ENCODE data around the gene JOSD1. TPM values are rescaled to one million over a fixed set of nuclear protein-coding genes. Genes with fewer than 3 reads are reported as not detected.

Gene JOSD1
- total and polyA plus RNA-seq, 2 of the 4 experiments (the other 2 are of a cell fraction) = 30.2 to 35.8 TPM

GRCh38 chr22:38700270-38700788 is 414 bp downstream of the JOSD1 start:
- TF ChIP-seq ELK1 (IDR thresholded peaks at IDR 0.05; ENCODE audit: borderline replicate concordance, low read depth, low read length) (no peak), CHD1 (IDR thresholded peaks at IDR 0.05; ENCODE audit: low read depth, low read length) (peak; percentile 55; the same call in 1 of the 2 replicates)
- Histone ChIP-seq H3K9me3 (ENCODE audit: control insufficient read depth, insufficient read depth, low read length) (no peaks in the 10 kb centered on the region), H2AK5ac (ENCODE audit: low read depth, low read length) (peak overlapping the region; percentile 100), H2BK5ac (ENCODE audit: low read depth, low read length, poor library complexity, severe bottlenecking) (peak overlapping the region; percentile 88), H4K20me1 (ENCODE audit: insufficient read depth, low read length) (peaks cover 13% of the 10 kb centered on the region; the same call in 1 of the 2 replicates), H3K23ac (ENCODE audit: low read depth, low read length) (peak overlapping the region; percentile 80), H2AFZ (replicated peaks; ENCODE audit: low read length, poor library complexity) (peak overlapping the region; percentile 98), H3K79me1 (ENCODE audit: low read depth in 1 of 2, low read length in 2 of 2) (peaks cover 18 to 47% of the 10 kb centered on the region in 2 experiments), H2AK9ac (replicated peaks; ENCODE audit: low read depth, low read length, poor library complexity) (peak overlapping the region; percentile 98), H3K56ac (ENCODE audit: extremely low read depth, insufficient read depth, low read length) (peak overlapping the region; percentile 93), H3K14ac (replicated peaks; ENCODE audit: low read depth, low read length) (peak overlapping the region; percentile 92), H3K4me3 (ENCODE audit: insufficient read depth, low read depth, low read length) (peak overlapping the region; percentile 96), H2BK120ac (ENCODE audit: low read depth, low read length) (peak overlapping the region; percentile 42), H3K9me1 (ENCODE audit: insufficient read depth, low read length) (peaks cover 22% of the 10 kb centered on the region), H4K5ac (ENCODE audit: low read depth, low read length) (peak overlapping the region; percentile 71), H3K27ac (ENCODE audit: insufficient read depth, low read length) (peak overlapping the region; percentile 97), H2BK15ac (ENCODE audit: low read depth, low read length) (no peak overlapping the region; the same call in 2 of the 3 replicates), H3K4me2 (ENCODE audit: low read depth, low read length) (peak overlapping the region; percentile 100), H3K9ac (ENCODE audit: low read depth, low read length) (peak overlapping the region; percentile 99), H2BK20ac (ENCODE audit: low read depth, low read length) (0 out of 2 replicates have a peak overlapping the region, but pooled peaks have one; percentile 27), H3K4ac (ENCODE audit: low read depth, low read length) (peak overlapping the region; percentile 92), H4K8ac (ENCODE audit: low read depth in 2 of 2, low read length in 2 of 2) (peak overlapping the region; percentile 92 to 96), H3K36me3 (ENCODE audit: control insufficient read depth, insufficient read depth, low read length) (peaks cover 2% of the 10 kb centered on the region; the same call in 1 of the 2 replicates), H3K27me3 (ENCODE audit: control insufficient read depth, insufficient read depth, low read length) (no peaks in the 10 kb centered on the region), H4K91ac (ENCODE audit: insufficient read depth, low read depth, low read length) (peak overlapping the region; percentile 95), H3K4me1 (ENCODE audit: control insufficient read depth, insufficient read depth, low read length) (peaks cover 13% of the 10 kb centered on the region), H3K18ac (ENCODE audit: low read depth, low read length) (peak overlapping the region; percentile 84)
- ChIA-PET POLR2A (ENCODE audit: unreplicated experiment) (interaction anchor here (0.6 kb wide), 1 partner anchor 506 kb away, joined by 5 read pairs; no protein-coding TSS in a partner anchor), CTCF (interaction anchor here (0.9 to 1.1 kb wide), 2 partner anchors 18 to 648 kb away, joined by 3 read pairs; partner anchors contain the start of gene TOMM22)
- BruUV-seq (replicated peaks) = no TSS peak
- intact Hi-C loops (cut with micrococcal nuclease) (loop anchor here (10.0 kb wide), 1 partner anchor 646 kb away; the partner anchor contains the start of gene PICK1), dilution Hi-C loops (cut with HindIII; ENCODE audit: low sequenced_read_pairs, unreplicated experiment) (no loop called here), in situ Hi-C loops (cut with MboI; ENCODE audit: low sequenced_read_pairs) (no loop called here)
- 0% methylated on average over 17 of the region's 57 CpGs; no CpG with 5 or more reads in 1 of the 2 experiments for WGBS, 2 experiments (ENCODE audit: extremely low coverage in 2 of 2, insufficient read length in 1 of 2)
- DNase-seq (no peak), ATAC-seq (ENCODE audit: low read depth) (peak; percentile 33)

Data from IMR-90 (cell line).